Peyer's patch (tissue), 4 donors: ENCODE results near the gene STAC.

Source experiments
- POLR2A ChIP-seq, 2 donors: fragments of 450-650 bp; IDR thresholded peaks; one replicate each; pipeline ENCODE4 v1.5.1; 2017; ENCODE audit warnings: antibody characterized with exemption in 2 of 2, mild to moderate bottlenecking in 2 of 2, moderate library complexity in 2 of 2
- TF ChIP-seq, protein P1 (sequence below), 6 experiments: fragments of 450-650 bp in 4 of 6; fragments of 200-600 bp in 2 of 6; sonication (generic) in 1 of 6; IDR thresholded peaks; one replicate each; pipeline ENCODE4 v1.5.1; 2017 to 2019; ENCODE audit warnings: antibody characterized with exemption in 6 of 6, mild to moderate bottlenecking in 3 of 6, moderate library complexity in 1 of 6

GRCh38 chr3:36457667-36458066 is 77.4 kb downstream of the STAC start:
- TF ChIP-seq, protein P1, sequence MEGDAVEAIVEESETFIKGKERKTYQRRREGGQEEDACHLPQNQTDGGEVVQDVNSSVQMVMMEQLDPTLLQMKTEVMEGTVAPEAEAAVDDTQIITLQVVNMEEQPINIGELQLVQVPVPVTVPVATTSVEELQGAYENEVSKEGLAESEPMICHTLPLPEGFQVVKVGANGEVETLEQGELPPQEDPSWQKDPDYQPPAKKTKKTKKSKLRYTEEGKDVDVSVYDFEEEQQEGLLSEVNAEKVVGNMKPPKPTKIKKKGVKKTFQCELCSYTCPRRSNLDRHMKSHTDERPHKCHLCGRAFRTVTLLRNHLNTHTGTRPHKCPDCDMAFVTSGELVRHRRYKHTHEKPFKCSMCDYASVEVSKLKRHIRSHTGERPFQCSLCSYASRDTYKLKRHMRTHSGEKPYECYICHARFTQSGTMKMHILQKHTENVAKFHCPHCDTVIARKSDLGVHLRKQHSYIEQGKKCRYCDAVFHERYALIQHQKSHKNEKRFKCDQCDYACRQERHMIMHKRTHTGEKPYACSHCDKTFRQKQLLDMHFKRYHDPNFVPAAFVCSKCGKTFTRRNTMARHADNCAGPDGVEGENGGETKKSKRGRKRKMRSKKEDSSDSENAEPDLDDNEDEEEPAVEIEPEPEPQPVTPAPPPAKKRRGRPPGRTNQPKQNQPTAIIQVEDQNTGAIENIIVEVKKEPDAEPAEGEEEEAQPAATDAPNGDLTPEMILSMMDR (IDR thresholded peaks at IDR 0.05) = no peak
- no peak for TF ChIP-seq POLR2A (IDR thresholded peaks at IDR 0.05)
